Smooth muscle cell of bladder (primary cell): ENCODE data around the gene OLFML3. TPM values are rescaled to one million over a fixed set of nuclear protein-coding genes. Genes with fewer than 3 reads are reported as not detected.

ENCODE experiments used
- total RNA-seq: library from RNA; depleted of rRNA; stranded (reverse); fragments of >200 nt; gene quantifications from 2 replicates; pipeline ENCODE4 v1.2.3, GENCODE V29; 2014

The OLFML3 gene
- total RNA-seq = 140 and 191 TPM in 2 replicates

GRCh38 chr1:113978863-113979702 lies at the start of gene OLFML3:
OLFML3 (plus strand) TSS chr1:113979474; CDS start chr1:113979517, 43 bp downstream.

Other genes with a start within 250 kb of the OLFML3 start
- gene PHTF1, start 220.0 kb upstream of the OLFML3 start, total RNA-seq = 29.3 and 32.9 TPM in 2 replicates
- 7.9 and 9.0 TPM in 2 replicates for gene RSBN1, start 167.0 kb upstream of the OLFML3 start, total RNA-seq
- 0.28 and 0.55 TPM in 2 replicates for gene PTPN22, start 107.8 kb upstream of the OLFML3 start, total RNA-seq
- gene BCL2L15, start 91.9 kb upstream of the OLFML3 start, total RNA-seq = 0.09 and 0.14 TPM in 2 replicates
- 11.7 and 12.4 TPM in 2 replicates for gene AP4B1, start 74.7 kb upstream of the OLFML3 start, total RNA-seq
- 0.55 and 0.57 TPM in 2 replicates for gene DCLRE1B, start 74.1 kb upstream of the OLFML3 start, total RNA-seq
- 16.2 and 17.7 TPM in 2 replicates for gene HIPK1, start 50.1 kb upstream of the OLFML3 start, total RNA-seq
- not detected in 2 replicates for gene SYT6, start 174.4 kb downstream of the OLFML3 start, total RNA-seq